Endothelial cell of umbilical vein (primary cell): ENCODE data around the gene ANKRD44.

Source experiments
- EZH2 ChIP-seq: IDR thresholded peaks from 2 replicates; pipeline ENCODE4 v1.6.1; 2012; ENCODE audit warnings: borderline replicate concordance, low read depth, mild to moderate bottlenecking, moderate library complexity, low read length, inconsistent platforms; ENCODE audit not compliant: severe bottlenecking
- FOS ChIP-seq: IDR thresholded peaks from 2 replicates; pipeline ENCODE4 v1.6.1; 2011; ENCODE audit warnings: mild to moderate bottlenecking, low read length, moderate library complexity, borderline replicate concordance; ENCODE audit not compliant: insufficient read depth
- MYC ChIP-seq: IDR thresholded peaks from one replicate; pipeline ENCODE4 v1.6.1; 2011; ENCODE audit warnings: mild to moderate bottlenecking, low read depth, low read length
- POLR2A ChIP-seq: IDR thresholded peaks from 2 replicates; pipeline ENCODE4 v1.6.1; 2012; ENCODE audit warnings: low read depth, mild to moderate bottlenecking, control low read depth, low read length
- POLR2AphosphoS5 ChIP-seq: IDR thresholded peaks from 2 replicates; pipeline ENCODE4 v1.6.1; 2012; ENCODE audit warnings: low read depth, mild to moderate bottlenecking, control low read depth, low read length, moderate library complexity; ENCODE audit not compliant: insufficient read depth
- TF ChIP-seq, protein P1 (sequence below), 2 donors: IDR thresholded peaks; 1 replicate in 1 of 2; 2 replicates in 1 of 2; pipeline ENCODE4 v1.5.1; 2011; ENCODE audit warnings: low read length in 2 of 2, mild to moderate bottlenecking in 2 of 2, moderate library complexity in 2 of 2, control low read depth in 1 of 2, inconsistent platforms in 1 of 2, low read depth in 1 of 2; ENCODE audit not compliant: insufficient read depth in 1 of 2; ENCODE audit errors: extremely low read depth in 1 of 2
- TF ChIP-seq, protein P2 (sequence below): IDR thresholded peaks from 2 replicates; pipeline ENCODE4 v1.6.1; 2011; ENCODE audit not compliant: insufficient read depth, insufficient read length

DNA sequence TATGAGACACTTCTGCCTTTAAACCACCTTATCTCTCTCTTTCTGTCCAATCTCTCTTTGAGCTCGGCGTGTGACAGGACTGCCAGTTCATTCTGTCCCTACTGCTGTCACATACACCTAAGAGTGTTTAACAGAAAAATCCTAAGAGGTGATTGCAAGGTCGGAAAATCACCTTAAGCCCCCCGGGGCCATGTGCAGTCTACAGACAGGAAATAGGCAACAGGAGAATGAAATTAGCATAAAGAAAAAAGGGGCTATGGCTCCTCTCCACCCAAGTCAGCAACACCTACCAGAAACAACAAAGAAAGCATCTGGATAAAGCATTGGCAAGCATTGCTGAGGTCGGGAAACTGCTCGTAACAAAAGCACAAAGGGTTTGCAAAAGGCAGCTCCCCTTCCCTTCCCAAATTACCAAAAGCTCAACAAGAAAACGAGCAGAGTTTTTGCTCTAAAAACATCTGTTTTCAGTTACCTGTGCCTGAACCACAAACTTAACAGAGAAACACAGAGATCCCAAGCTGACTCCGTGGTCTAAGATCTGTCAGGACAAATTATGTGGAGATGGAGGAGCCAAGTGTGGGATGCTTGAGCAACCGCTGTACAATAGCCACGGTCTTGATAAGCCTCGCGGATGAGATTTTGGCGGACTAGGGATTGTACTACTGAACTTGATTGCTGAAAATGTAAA lies 30.4 kb downstream of the ANKRD44 start:
- TF ChIP-seq, protein P1, sequence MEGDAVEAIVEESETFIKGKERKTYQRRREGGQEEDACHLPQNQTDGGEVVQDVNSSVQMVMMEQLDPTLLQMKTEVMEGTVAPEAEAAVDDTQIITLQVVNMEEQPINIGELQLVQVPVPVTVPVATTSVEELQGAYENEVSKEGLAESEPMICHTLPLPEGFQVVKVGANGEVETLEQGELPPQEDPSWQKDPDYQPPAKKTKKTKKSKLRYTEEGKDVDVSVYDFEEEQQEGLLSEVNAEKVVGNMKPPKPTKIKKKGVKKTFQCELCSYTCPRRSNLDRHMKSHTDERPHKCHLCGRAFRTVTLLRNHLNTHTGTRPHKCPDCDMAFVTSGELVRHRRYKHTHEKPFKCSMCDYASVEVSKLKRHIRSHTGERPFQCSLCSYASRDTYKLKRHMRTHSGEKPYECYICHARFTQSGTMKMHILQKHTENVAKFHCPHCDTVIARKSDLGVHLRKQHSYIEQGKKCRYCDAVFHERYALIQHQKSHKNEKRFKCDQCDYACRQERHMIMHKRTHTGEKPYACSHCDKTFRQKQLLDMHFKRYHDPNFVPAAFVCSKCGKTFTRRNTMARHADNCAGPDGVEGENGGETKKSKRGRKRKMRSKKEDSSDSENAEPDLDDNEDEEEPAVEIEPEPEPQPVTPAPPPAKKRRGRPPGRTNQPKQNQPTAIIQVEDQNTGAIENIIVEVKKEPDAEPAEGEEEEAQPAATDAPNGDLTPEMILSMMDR (IDR thresholded peaks at IDR 0.05; ENCODE audit: extremely low read depth in 1 of 2, insufficient read depth in 1 of 2, low read depth in 1 of 2, low read length in 2 of 2) = no peak
- TF ChIP-seq FOS (no peak), EZH2 (no peak), POLR2AphosphoS5 (no peak), POLR2A (no peak), MYC (no peak)
- TF ChIP-seq, protein P2, sequence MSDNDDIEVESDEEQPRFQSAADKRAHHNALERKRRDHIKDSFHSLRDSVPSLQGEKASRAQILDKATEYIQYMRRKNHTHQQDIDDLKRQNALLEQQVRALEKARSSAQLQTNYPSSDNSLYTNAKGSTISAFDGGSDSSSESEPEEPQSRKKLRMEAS = no peak
